ENCODE measurements around the gene EPG5.

- TF ChIP-seq CTCF (IDR thresholded peaks at IDR 0.05) (no peak), POLR2A (IDR thresholded peaks at IDR 0.05) (no peak), EP300 (IDR thresholded peaks at IDR 0.05; ENCODE audit: low read depth) (no peak), POLR2AphosphoS5 (IDR thresholded peaks at IDR 0.05) (no peak)
Observed at GRCh38 chr18:46010676-46011075, 43.5 kb upstream of the EPG5 start.
